Osteoblast (primary cell): ENCODE data around the gene NCKAP5. TPM values are rescaled to one million over a fixed set of nuclear protein-coding genes. Genes with fewer than 3 reads are reported as not detected.

Experiments used
- DNase-seq: peaks from one replicate; pipeline ENCODE4 v3.0.0; 2011; ENCODE audit warnings: low spot score, mixed read lengths; ENCODE audit not compliant: insufficient read length; ENCODE audit errors: missing footprints
- H2AFZ ChIP-seq: 2 replicates; pipeline ENCODE4 v1.6.0; 2011; ENCODE audit warnings: mild to moderate bottlenecking, low read length
- H3K27ac ChIP-seq: 2 replicates; pipeline ENCODE4 v1.5.1; 2011; ENCODE audit warnings: mild to moderate bottlenecking, low read depth, low read length, moderate library complexity
- H3K27me3 ChIP-seq: 2 replicates; pipeline ENCODE4 v1.6.0; 2012; ENCODE audit warnings: mild to moderate bottlenecking, control low read depth, inconsistent platforms, low read length, moderate library complexity; ENCODE audit not compliant: insufficient read depth
- H3K36me3 ChIP-seq: 2 replicates; pipeline ENCODE4 v1.5.1; 2011; ENCODE audit warnings: mild to moderate bottlenecking, low read length, control low read depth, moderate library complexity; ENCODE audit not compliant: insufficient read depth
- H3K4me1 ChIP-seq: 2 replicates; pipeline ENCODE4 v1.5.1; 2011; ENCODE audit warnings: mild to moderate bottlenecking, low read length, control low read depth, moderate library complexity; ENCODE audit not compliant: insufficient read depth
- H3K4me2 ChIP-seq: 2 replicates; pipeline ENCODE4 v1.6.0; 2011; ENCODE audit warnings: mild to moderate bottlenecking, low read length; ENCODE audit not compliant: insufficient read depth
- H3K4me3 ChIP-seq: fragments of 200-600 bp; sonication (generic); 3 replicates; pipeline ENCODE4 v1.5.1; 2012; ENCODE audit warnings: mild to moderate bottlenecking, low read length, inconsistent platforms; ENCODE audit not compliant: insufficient read depth
- H3K79me2 ChIP-seq: 2 replicates; pipeline ENCODE4 v1.6.0; 2012; ENCODE audit warnings: mild to moderate bottlenecking, low read length, control low read depth, inconsistent platforms; ENCODE audit not compliant: insufficient read depth
- H3K9me3 ChIP-seq: 2 replicates; pipeline ENCODE4 v1.5.1; 2011; ENCODE audit warnings: low read depth, low read length, control low read depth
- H4K20me1 ChIP-seq: 2 replicates; pipeline ENCODE4 v1.6.0; 2012; ENCODE audit warnings: mild to moderate bottlenecking, low read length, control low read depth; ENCODE audit not compliant: insufficient read depth
- CTCF ChIP-seq: IDR thresholded peaks from 2 replicates; pipeline ENCODE4 v1.5.1; 2011; ENCODE audit warnings: mild to moderate bottlenecking, low read depth, low read length, moderate library complexity; ENCODE audit errors: extremely low read depth
- total RNA-seq: library from RNA; depleted of rRNA; stranded (reverse); fragments of >200 nt; gene quantifications from 2 replicates; pipeline ENCODE4 v1.2.3, GENCODE V29; 2012

Gene NCKAP5
- total RNA-seq, 1 donor: 1.8 TPM

GRCh38 chr2:132738223-132738622, 830.0 kb downstream of the NCKAP5 start:
- H2AFZ ChIP-seq: no peak overlapping the region
- no peaks in the 10 kb centered on the region for H3K4me1 ChIP-seq
- H3K36me3 ChIP-seq: no peaks in the 10 kb centered on the region
- DNase-seq: no peak
- H3K79me2 ChIP-seq: no peaks in the 10 kb centered on the region
- TF ChIP-seq CTCF: no peak
- no peaks in the 10 kb centered on the region for H3K9me3 ChIP-seq
- H3K27me3 ChIP-seq: peaks cover 3% of the 10 kb centered on the region
- H3K4me3 ChIP-seq: no peak overlapping the region
- no peak overlapping the region for H3K27ac ChIP-seq
- no peaks in the 10 kb centered on the region for H4K20me1 ChIP-seq
- no peak overlapping the region for H3K4me2 ChIP-seq

GRCh38 chr2:132736059-132736458, 832.2 kb downstream of the NCKAP5 start:
- H2AFZ ChIP-seq: no peak overlapping the region
- peaks cover 3% of the 10 kb centered on the region for H3K27me3 ChIP-seq
- no peak overlapping the region for H3K4me2 ChIP-seq
- H4K20me1 ChIP-seq: no peaks in the 10 kb centered on the region
- no peaks in the 10 kb centered on the region for H3K4me1 ChIP-seq
- no peak overlapping the region for H3K4me3 ChIP-seq
- no peak for TF ChIP-seq CTCF
- H3K79me2 ChIP-seq: no peaks in the 10 kb centered on the region
- no peaks in the 10 kb centered on the region for H3K36me3 ChIP-seq
- no peaks in the 10 kb centered on the region for H3K9me3 ChIP-seq
- no peak overlapping the region for H3K27ac ChIP-seq
- DNase-seq: no peak

GRCh38 chr2:132734961-132735360, 833.3 kb downstream of the NCKAP5 start:
- Histone ChIP-seq H3K79me2 (no peaks in the 10 kb centered on the region), H4K20me1 (no peaks in the 10 kb centered on the region), H3K36me3 (no peaks in the 10 kb centered on the region), H3K4me3 (no peak overlapping the region), H3K27me3 (peaks cover 3% of the 10 kb centered on the region), H3K4me1 (no peaks in the 10 kb centered on the region), H3K27ac (no peak overlapping the region), H3K4me2 (no peak overlapping the region), H3K9me3 (no peaks in the 10 kb centered on the region), H2AFZ (no peak overlapping the region)
- TF ChIP-seq CTCF: no peak
- DNase-seq: no peak

DNA sequence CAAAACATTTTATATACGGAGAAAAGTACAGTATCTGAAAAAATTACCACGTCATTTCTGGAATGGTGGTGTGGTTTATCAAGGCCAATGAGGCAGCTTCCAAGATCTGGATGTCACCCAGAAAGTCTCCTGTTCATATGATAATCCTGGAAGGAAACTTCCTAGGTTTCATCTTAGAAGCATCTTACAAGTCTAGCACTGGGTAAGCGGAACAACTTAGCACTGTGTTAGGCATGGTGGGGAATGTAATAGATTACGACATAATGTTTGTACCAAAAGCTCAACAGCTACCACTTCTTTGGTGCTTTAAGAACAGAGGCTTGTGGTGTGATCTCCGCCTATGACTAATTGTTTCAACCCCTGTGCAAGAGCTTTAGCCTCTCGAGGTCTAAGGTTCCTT, 835.2 kb downstream of the NCKAP5 start:
- no peak overlapping the region for H3K4me2 ChIP-seq
- no peak overlapping the region for H2AFZ ChIP-seq
- H3K9me3 ChIP-seq: no peaks in the 10 kb centered on the region
- no peak for DNase-seq
- H3K27me3 ChIP-seq: no peaks in the 10 kb centered on the region
- no peak overlapping the region for H3K27ac ChIP-seq
- no peaks in the 10 kb centered on the region for H3K4me1 ChIP-seq
- TF ChIP-seq CTCF: no peak
- no peaks in the 10 kb centered on the region for H3K36me3 ChIP-seq
- no peaks in the 10 kb centered on the region for H4K20me1 ChIP-seq
- H3K79me2 ChIP-seq: no peaks in the 10 kb centered on the region
- no peak overlapping the region for H3K4me3 ChIP-seq
